Measurements from ENCODE around the gene TRIM72. TPM values are rescaled to one million over a fixed set of nuclear protein-coding genes. Genes with fewer than 3 reads are reported as not detected.

TRIM72 gene
- total and polyA plus RNA-seq, 7 donors: under 0.01 to 0.27 (median under 0.01) TPM; not detected in 1

DNA sequence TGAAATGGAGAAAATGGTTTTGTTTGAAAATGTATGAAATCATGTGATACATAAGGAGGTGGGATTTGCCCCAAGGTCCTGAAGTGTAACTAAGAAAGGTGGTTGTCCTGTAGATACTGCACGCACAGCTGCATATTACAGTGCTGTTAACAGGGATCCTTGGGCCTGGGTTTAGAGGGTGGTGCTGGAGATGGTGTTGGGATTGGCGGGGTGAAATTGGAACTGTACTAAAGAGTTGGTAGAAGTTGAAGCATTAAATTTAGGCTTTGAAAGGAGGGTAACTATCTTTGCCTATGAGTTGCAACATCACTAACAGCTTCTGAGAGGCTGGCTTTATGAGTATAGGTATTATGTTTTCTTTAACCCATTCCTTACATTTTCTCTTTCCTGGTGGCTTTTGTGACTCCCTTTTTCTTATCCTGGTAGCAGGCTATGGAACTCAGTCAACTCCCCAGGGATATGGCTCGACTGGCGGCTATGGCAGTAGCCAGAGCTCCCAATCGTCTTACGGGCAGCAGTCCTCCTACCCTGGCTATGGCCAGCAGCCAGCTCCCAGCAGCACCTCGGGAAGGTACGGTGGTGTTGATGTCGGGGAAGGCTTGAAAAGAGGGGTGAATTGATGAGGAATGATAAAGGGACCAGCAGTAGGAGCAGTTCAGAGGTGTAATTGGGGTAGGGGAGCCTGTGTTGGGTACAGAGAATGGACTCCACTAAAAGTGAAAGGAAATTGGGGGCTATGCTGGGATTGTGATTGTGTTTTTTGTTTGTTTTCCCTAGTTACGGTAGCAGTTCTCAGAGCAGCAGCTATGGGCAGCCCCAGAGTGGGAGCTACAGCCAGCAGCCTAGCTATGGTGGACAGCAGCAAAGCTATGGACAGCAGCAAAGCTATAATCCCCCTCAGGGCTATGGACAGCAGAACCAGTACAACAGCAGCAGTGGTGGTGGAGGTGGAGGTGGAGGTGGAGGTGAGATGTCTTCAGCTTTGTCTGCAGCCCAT lies 30.2 kb upstream of the TRIM72 start:
- 85 to 88% methylated on average over 10 of the region's 10 CpGs for WGBS, 2 donors
- intact Hi-C loops (cut with DNase I): loop anchor here (10.0 kb wide), 1 partner anchor 691 kb away; the partner anchor contains the start of gene ZNF267
- Histone ChIP-seq H3K36me3 (peaks cover 47 to 65% (median 61%) of the 10 kb centered on the region in 4 donors), H3K4me1 (peaks cover 0 to 43% (median 40%) of the 10 kb centered on the region in 4 donors), H3K9me3 (no peaks in the 10 kb centered on the region), H3K27me3 (no peaks in the 10 kb centered on the region), H3K4me3 (no peak overlapping the region), H3K27ac (no peak overlapping the region)
- DNase-seq: no peak
- no peak for TF ChIP-seq POLR2AphosphoS5 (IDR thresholded peaks at IDR 0.05)
- TF ChIP-seq, protein P1, sequence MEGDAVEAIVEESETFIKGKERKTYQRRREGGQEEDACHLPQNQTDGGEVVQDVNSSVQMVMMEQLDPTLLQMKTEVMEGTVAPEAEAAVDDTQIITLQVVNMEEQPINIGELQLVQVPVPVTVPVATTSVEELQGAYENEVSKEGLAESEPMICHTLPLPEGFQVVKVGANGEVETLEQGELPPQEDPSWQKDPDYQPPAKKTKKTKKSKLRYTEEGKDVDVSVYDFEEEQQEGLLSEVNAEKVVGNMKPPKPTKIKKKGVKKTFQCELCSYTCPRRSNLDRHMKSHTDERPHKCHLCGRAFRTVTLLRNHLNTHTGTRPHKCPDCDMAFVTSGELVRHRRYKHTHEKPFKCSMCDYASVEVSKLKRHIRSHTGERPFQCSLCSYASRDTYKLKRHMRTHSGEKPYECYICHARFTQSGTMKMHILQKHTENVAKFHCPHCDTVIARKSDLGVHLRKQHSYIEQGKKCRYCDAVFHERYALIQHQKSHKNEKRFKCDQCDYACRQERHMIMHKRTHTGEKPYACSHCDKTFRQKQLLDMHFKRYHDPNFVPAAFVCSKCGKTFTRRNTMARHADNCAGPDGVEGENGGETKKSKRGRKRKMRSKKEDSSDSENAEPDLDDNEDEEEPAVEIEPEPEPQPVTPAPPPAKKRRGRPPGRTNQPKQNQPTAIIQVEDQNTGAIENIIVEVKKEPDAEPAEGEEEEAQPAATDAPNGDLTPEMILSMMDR (IDR thresholded peaks at IDR 0.05): no peak

DNA sequence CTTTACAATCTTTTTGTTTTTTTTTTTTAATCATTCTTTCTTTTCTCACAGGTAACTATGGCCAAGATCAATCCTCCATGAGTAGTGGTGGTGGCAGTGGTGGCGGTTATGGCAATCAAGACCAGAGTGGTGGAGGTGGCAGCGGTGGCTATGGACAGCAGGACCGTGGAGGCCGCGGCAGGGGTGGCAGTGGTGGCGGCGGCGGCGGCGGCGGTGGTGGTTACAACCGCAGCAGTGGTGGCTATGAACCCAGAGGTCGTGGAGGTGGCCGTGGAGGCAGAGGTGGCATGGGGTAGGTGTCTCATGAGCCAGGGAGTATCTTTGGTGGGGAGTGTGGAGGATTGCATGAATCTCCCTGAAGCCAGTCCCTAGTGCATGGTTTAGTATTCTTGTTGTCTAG lies 29.0 kb upstream of the TRIM72 start:
- intact Hi-C loops (cut with DNase I): loop anchor here (10.0 kb wide), 1 partner anchor 690 kb away; the partner anchor contains the start of gene ZNF267
- no peaks in the 10 kb centered on the region for H3K9me3 ChIP-seq
- DNase-seq: no peak
- H3K36me3 ChIP-seq: peaks cover 59 to 77% (median 72%) of the 10 kb centered on the region in 4 donors
- no peak overlapping the region for H3K27ac ChIP-seq
- no peaks in the 10 kb centered on the region for H3K27me3 ChIP-seq
- 97% methylated on average over 14 of the region's 14 CpGs for WGBS, 2 donors
- H3K4me1 ChIP-seq: peaks cover 0 to 37% (median 34%) of the 10 kb centered on the region in 4 donors
- TF ChIP-seq POLR2AphosphoS5 (IDR thresholded peaks at IDR 0.05): no peak
- TF ChIP-seq EP300 (IDR thresholded peaks at IDR 0.05): no peak
- TF ChIP-seq, protein P1 (IDR thresholded peaks at IDR 0.05): no peak
- no peak for TF ChIP-seq POLR2A (IDR thresholded peaks at IDR 0.05)
- H3K4me3 ChIP-seq: no peak overlapping the region

DNA sequence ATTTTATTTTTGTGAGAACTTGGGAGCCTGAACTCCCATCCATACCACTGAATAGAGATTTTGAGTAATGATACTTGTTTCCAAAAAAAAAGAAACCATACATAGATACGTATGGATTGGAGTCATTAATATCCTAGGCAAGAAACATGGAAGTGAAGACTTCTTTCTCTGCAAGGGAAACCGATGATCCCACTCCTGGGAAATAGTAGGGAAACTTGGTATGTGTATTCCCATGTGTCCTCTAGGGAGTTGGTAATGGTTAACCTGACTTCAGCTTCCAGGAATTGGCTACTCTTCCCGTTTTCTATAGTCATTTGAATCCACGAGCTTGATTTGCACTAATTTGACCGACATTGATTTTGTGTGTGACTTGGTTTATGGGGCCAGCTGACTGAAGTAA lies 28.6 kb upstream of the TRIM72 start:
- no peak for DNase-seq
- Histone ChIP-seq H3K9me3 (no peaks in the 10 kb centered on the region), H3K36me3 (peaks cover 63 to 81% (median 77%) of the 10 kb centered on the region in 4 donors), H3K27me3 (no peaks in the 10 kb centered on the region), H3K27ac (no peak overlapping the region), H3K4me3 (no peak overlapping the region), H3K4me1 (peaks cover 0 to 37% (median 34%) of the 10 kb centered on the region in 4 donors)
- TF ChIP-seq POLR2A (IDR thresholded peaks at IDR 0.05): no peak
- TF ChIP-seq, protein P1 (IDR thresholded peaks at IDR 0.05): no peak
- TF ChIP-seq EP300 (IDR thresholded peaks at IDR 0.05): no peak
- intact Hi-C loops (cut with DNase I): loop anchor here (10.0 kb wide), 1 partner anchor 689 kb away; the partner anchor contains the start of gene ZNF267
- WGBS, 2 donors: 73 to 75% methylated on average over 5 of the region's 5 CpGs

DNA sequence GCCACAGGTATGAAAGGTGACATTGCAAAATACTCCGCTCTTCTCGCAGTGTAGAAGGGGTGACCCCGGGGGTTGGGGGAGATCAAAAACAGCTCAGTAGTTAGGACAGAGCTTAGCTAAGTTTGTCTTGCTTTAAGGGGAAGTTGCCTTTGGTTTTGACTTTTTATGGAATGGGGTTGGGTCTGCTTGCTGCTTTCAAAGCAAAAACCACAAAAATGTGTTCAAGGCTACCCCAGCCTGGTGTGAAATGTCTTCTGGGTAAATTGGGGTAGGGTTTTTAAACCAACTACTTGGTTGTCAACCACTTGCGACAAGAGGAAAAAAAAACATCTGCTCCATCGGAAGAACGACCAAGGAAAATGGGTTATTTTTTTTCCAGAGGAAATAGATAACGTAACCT lies 27.7 kb upstream of the TRIM72 start:
- Histone ChIP-seq H3K27ac (no peak overlapping the region), H3K27me3 (no peaks in the 10 kb centered on the region), H3K4me3 (no peak overlapping the region), H3K4me1 (peaks cover 0 to 34% (median 31%) of the 10 kb centered on the region in 4 donors), H3K9me3 (no peaks in the 10 kb centered on the region), H3K36me3 (peaks cover 72 to 90% (median 85%) of the 10 kb centered on the region in 4 donors)
- no peak for TF ChIP-seq POLR2A (IDR thresholded peaks at IDR 0.05)
- no peak for TF ChIP-seq POLR2AphosphoS5 (IDR thresholded peaks at IDR 0.05)
- TF ChIP-seq, protein P1 (IDR thresholded peaks at IDR 0.05): no peak
- WGBS, 2 donors: 72 to 85% methylated on average over 7 of the region's 7 CpGs
- DNase-seq: no peak
- intact Hi-C loops (cut with DNase I): loop anchor here (2.0 to 10.0 kb wide), 2 partner anchors 15 to 689 kb away; partner anchors contain the start of gene ZNF267
